ENCODE results near the gene VANGL2.

VANGL2 gene

DNA sequence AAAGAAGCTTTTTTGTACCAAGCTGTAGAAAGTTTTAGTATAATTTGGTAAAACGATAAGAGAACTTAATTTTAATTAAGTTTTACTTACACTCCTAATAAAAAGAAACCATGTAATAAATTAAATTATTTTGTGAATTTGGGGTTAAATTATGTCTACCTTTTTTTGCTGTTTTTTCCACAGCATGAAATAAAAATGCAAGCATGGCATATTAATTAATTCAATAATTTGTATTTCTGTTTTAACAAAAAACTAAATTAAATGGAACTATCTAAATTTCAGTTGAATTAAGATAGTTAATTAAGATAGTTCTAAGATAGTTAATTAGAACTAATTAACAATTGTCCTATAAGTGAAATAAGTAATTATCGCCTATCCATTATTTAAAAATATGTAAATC lies 39.4 kb downstream of the VANGL2 start:
- Histone ChIP-seq H3K27me3 (ENCODE audit: control insufficient read depth, insufficient read depth, low read length) (no peaks in the 10 kb centered on the region), H3K4me1 (ENCODE audit: control insufficient read depth, insufficient read depth, low read length) (no peaks in the 10 kb centered on the region), H3K36me3 (ENCODE audit: control insufficient read depth, insufficient read depth, low read length) (no peaks in the 10 kb centered on the region), H3K9ac (ENCODE audit: low read length) (no peak overlapping the region), H3K4me3 (ENCODE audit: low read length) (no peak overlapping the region), H3K27ac (ENCODE audit: low read depth, low read length) (no peak overlapping the region)

- H3K4me1 ChIP-seq (ENCODE audit: control insufficient read depth, insufficient read depth, low read length): no peaks in the 10 kb centered on the region
- no peak overlapping the region for H3K9ac ChIP-seq (ENCODE audit: low read length)
- H3K4me3 ChIP-seq (ENCODE audit: low read length): no peak overlapping the region
- no peaks in the 10 kb centered on the region for H3K36me3 ChIP-seq (ENCODE audit: control insufficient read depth, insufficient read depth, low read length)
- no peak overlapping the region for H3K27ac ChIP-seq (ENCODE audit: low read depth, low read length)
- H3K27me3 ChIP-seq (ENCODE audit: control insufficient read depth, insufficient read depth, low read length): no peaks in the 10 kb centered on the region
Measured at GRCh38 chr1:160446945-160447600, 46.7 kb downstream of the VANGL2 start.

DNA sequence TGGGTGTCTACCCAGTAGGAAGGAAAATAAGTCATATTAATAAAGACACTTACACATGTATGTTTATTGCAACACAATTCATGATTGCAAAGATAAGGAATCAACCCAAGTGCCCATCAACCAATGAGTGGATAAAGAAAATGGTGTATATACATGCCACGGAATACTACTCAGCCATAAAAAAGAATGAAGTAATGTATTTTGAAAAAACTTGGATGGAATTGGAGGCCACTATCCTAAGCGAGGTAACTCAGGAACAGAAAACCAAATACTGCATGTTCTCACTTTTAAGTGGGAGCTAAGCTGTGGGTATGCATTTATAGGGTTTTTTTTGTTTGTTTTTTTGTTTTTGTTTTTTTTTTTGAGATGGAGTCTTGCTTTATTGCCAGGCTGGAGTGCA lies 49.1 kb downstream of the VANGL2 start:
- Histone ChIP-seq H3K36me3 (ENCODE audit: control insufficient read depth, insufficient read depth, low read length) (no peaks in the 10 kb centered on the region), H3K27me3 (ENCODE audit: control insufficient read depth, insufficient read depth, low read length) (no peaks in the 10 kb centered on the region), H3K27ac (ENCODE audit: low read depth, low read length) (no peak overlapping the region), H3K9ac (ENCODE audit: low read length) (no peak overlapping the region), H3K4me1 (ENCODE audit: control insufficient read depth, insufficient read depth, low read length) (no peaks in the 10 kb centered on the region), H3K4me3 (ENCODE audit: low read length) (no peak overlapping the region)

- Histone ChIP-seq H3K4me1 (ENCODE audit: control insufficient read depth, insufficient read depth, low read length) (no peaks in the 10 kb centered on the region), H3K9ac (ENCODE audit: low read length) (no peak overlapping the region), H3K36me3 (ENCODE audit: control insufficient read depth, insufficient read depth, low read length) (no peaks in the 10 kb centered on the region), H3K27ac (ENCODE audit: low read depth, low read length) (no peak overlapping the region), H3K27me3 (ENCODE audit: control insufficient read depth, insufficient read depth, low read length) (no peaks in the 10 kb centered on the region), H3K4me3 (ENCODE audit: low read length) (no peak overlapping the region)
Measured at GRCh38 chr1:160451119-160451858, 50.9 kb downstream of the VANGL2 start.

- no peak overlapping the region for H3K9ac ChIP-seq (ENCODE audit: low read length)
- H3K36me3 ChIP-seq (ENCODE audit: control insufficient read depth, insufficient read depth, low read length): no peaks in the 10 kb centered on the region
- H3K4me1 ChIP-seq (ENCODE audit: control insufficient read depth, insufficient read depth, low read length): no peaks in the 10 kb centered on the region
- no peak overlapping the region for H3K27ac ChIP-seq (ENCODE audit: low read depth, low read length)
- H3K27me3 ChIP-seq (ENCODE audit: control insufficient read depth, insufficient read depth, low read length): no peaks in the 10 kb centered on the region
- no peak overlapping the region for H3K4me3 ChIP-seq (ENCODE audit: low read length)
Measured at GRCh38 chr1:160451859-160452232, 51.5 kb downstream of the VANGL2 start.

GRCh38 chr1:160453443-160453842 lies 53.1 kb downstream of the VANGL2 start:
- Histone ChIP-seq H3K9ac (ENCODE audit: low read length) (no peak overlapping the region), H3K36me3 (ENCODE audit: control insufficient read depth, insufficient read depth, low read length) (no peaks in the 10 kb centered on the region), H3K27me3 (ENCODE audit: control insufficient read depth, insufficient read depth, low read length) (no peaks in the 10 kb centered on the region), H3K4me1 (ENCODE audit: control insufficient read depth, insufficient read depth, low read length) (no peaks in the 10 kb centered on the region), H3K4me3 (ENCODE audit: low read length) (no peak overlapping the region), H3K27ac (ENCODE audit: low read depth, low read length) (no peak overlapping the region)

DNA sequence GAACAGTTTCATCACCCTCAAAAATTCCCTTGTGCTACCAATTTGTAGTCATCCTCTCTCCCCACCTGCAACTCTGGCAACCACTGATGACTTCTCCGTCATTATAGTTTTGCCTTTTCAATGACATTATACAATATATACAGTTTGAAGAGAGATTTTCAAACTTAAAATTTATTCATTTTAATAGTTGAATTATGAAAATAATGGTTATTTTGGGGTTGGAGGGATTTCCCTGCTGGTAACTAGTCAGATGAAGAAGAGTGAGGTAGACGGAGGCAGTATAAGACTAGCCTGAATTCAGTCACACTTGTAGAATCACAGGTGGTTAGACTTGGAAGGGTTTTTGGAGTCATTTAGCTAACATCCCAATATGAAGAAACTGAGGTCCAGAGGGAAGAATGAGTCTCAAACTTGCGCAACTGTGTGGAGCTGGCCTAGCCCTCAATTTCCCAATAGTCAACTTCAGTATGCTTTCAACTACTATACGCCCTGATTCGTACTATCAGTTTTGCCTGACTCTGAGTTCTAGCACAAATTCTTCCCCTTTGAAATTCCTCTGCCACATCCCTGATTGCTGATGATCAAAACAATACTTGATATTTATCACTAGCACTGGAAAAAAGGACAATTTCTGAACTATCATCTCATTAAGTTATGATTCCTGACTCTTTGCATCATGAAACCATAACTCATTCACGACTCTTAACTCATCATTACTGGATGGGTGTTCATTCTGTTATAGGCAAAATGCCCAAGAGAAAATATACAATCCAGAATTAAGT lies 54.2 kb downstream of the VANGL2 start:
- no peaks in the 10 kb centered on the region for H3K4me1 ChIP-seq (ENCODE audit: control insufficient read depth, insufficient read depth, low read length)
- H3K36me3 ChIP-seq (ENCODE audit: control insufficient read depth, insufficient read depth, low read length): no peaks in the 10 kb centered on the region
- H3K27me3 ChIP-seq (ENCODE audit: control insufficient read depth, insufficient read depth, low read length): no peaks in the 10 kb centered on the region
- no peak overlapping the region for H3K27ac ChIP-seq (ENCODE audit: low read depth, low read length)
- H3K9ac ChIP-seq (ENCODE audit: low read length): no peak overlapping the region
- no peak overlapping the region for H3K4me3 ChIP-seq (ENCODE audit: low read length)

- no peak overlapping the region for H3K4me3 ChIP-seq (ENCODE audit: low read length)
- no peaks in the 10 kb centered on the region for H3K36me3 ChIP-seq (ENCODE audit: control insufficient read depth, insufficient read depth, low read length)
- no peak overlapping the region for H3K9ac ChIP-seq (ENCODE audit: low read length)
- H3K27ac ChIP-seq (ENCODE audit: low read depth, low read length): no peak overlapping the region
- H3K4me1 ChIP-seq (ENCODE audit: control insufficient read depth, insufficient read depth, low read length): no peaks in the 10 kb centered on the region
- no peaks in the 10 kb centered on the region for H3K27me3 ChIP-seq (ENCODE audit: control insufficient read depth, insufficient read depth, low read length)
Measured at GRCh38 chr1:160455153-160455517, 54.8 kb downstream of the VANGL2 start.

DNA sequence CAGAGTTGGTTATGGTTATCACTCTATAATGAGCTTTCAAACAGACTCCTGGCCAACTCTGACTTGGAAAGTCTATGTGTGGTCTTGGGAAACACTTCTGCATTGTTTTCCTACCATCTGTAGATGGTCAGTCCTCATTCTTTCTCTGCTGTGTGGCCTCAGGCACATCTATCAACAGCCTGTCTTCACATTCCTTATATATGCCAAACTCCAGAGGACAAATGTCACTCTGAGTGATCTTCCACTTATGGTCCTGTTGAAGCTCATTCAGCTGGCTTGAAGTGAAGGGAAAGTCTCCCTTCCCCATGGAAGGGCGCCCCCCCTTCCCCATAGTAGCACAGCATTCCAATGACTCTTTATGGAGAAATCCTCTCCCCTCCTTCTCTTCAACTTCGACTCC lies 58.7 kb downstream of the VANGL2 start:
- no peaks in the 10 kb centered on the region for H3K36me3 ChIP-seq (ENCODE audit: control insufficient read depth, insufficient read depth, low read length)
- H3K9ac ChIP-seq (ENCODE audit: low read length): no peak overlapping the region
- H3K27ac ChIP-seq (ENCODE audit: low read depth, low read length): no peak overlapping the region

DNA sequence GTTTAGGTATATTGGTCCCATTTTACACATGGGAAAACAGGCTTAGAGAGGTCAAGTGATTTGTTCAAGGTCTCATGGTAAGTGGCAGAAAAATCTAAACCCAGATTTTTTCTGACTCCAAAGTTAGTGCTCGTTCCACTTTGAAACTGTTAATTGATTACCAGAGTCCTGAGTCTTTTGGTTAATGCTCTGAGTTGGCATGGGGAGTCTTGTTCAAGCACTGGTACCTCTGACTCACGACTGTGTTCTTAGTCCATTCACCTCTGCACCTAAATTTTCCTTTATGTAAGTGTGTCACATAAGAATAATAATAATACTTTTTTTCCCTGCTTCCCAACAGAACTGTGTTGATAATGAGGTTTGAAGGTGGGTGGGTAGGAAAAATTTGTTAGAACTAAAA lies 59.3 kb downstream of the VANGL2 start:
- Histone ChIP-seq H3K36me3 (ENCODE audit: control insufficient read depth, insufficient read depth, low read length) (no peaks in the 10 kb centered on the region), H3K27me3 (ENCODE audit: control insufficient read depth, insufficient read depth, low read length) (no peaks in the 10 kb centered on the region), H3K4me3 (ENCODE audit: low read length) (no peak overlapping the region), H3K9ac (ENCODE audit: low read length) (no peak overlapping the region), H3K27ac (ENCODE audit: low read depth, low read length) (no peak overlapping the region), H3K4me1 (ENCODE audit: control insufficient read depth, insufficient read depth, low read length) (no peaks in the 10 kb centered on the region)

More for the DNA sequence above, 58.7 kb downstream of the VANGL2 start:
- no peak overlapping the region for H3K4me3 ChIP-seq (ENCODE audit: low read length)
- H3K4me1 ChIP-seq (ENCODE audit: control insufficient read depth, insufficient read depth, low read length): no peaks in the 10 kb centered on the region
- no peaks in the 10 kb centered on the region for H3K27me3 ChIP-seq (ENCODE audit: control insufficient read depth, insufficient read depth, low read length)

DNA sequence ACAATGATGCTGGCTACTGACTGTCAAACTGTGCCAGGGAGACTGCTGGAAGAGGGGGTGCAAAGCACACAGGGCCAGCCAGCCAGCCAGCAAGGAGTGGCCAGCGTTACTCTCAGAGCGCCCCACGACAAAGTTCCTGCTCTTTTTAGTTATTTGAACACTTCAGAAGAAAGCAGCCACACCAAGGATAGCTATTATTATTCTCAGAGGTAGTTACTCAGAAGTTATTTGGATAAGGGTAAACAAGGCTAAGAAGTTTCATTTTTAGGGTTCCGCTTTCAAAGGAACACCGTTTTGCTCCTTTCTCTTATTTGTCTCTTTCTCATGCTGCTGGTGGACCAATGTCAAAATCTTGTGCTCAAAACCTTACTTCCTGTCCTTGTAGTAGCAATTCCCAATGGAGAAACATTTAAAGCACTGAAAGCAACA lies 59.9 kb downstream of the VANGL2 start:
- no peaks in the 10 kb centered on the region for H3K36me3 ChIP-seq (ENCODE audit: control insufficient read depth, insufficient read depth, low read length)
- H3K27ac ChIP-seq (ENCODE audit: low read depth, low read length): no peak overlapping the region
- no peaks in the 10 kb centered on the region for H3K4me1 ChIP-seq (ENCODE audit: control insufficient read depth, insufficient read depth, low read length)
- no peak overlapping the region for H3K9ac ChIP-seq (ENCODE audit: low read length)
- H3K27me3 ChIP-seq (ENCODE audit: control insufficient read depth, insufficient read depth, low read length): no peaks in the 10 kb centered on the region
- H3K4me3 ChIP-seq (ENCODE audit: low read length): no peak overlapping the region

DNA sequence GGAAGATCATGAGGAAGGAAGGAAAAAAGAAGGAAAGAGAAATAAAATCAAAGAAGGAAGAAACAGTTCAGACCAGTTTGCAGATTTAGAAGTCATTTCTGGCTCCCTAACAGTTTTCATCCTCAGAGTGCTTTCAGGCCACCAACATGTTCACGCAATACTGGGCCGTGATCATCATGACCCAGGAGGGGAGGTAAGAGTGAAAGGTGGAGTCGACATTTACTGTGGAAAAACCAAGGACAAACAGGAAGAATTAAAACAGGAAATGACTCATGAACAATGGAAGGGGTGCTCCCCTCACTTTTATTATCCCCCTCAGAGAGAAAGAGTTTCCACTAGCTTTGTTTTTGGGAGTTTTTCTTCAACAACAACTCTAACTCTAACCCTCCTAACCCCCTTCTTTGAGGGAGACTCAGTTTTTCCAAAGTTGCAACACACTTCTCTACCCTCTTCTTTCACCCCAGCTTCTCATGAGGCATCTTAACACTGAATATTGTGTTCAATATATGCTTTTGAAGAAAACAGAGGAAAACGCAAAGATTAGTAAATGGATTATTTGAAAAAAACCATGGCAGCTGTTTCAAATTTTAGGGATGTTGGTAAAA lies 60.4 kb downstream of the VANGL2 start:
- H3K4me1 ChIP-seq (ENCODE audit: control insufficient read depth, insufficient read depth, low read length): no peaks in the 10 kb centered on the region
- H3K27ac ChIP-seq (ENCODE audit: low read depth, low read length): no peak overlapping the region
- H3K27me3 ChIP-seq (ENCODE audit: control insufficient read depth, insufficient read depth, low read length): no peaks in the 10 kb centered on the region
- H3K4me3 ChIP-seq (ENCODE audit: low read length): no peak overlapping the region
- no peak overlapping the region for H3K9ac ChIP-seq (ENCODE audit: low read length)
- no peaks in the 10 kb centered on the region for H3K36me3 ChIP-seq (ENCODE audit: control insufficient read depth, insufficient read depth, low read length)

Measured in rectal smooth muscle tissue (tissue), 1 donor.